GM21576 (cell line): Measurements from ENCODE around the gene PARP1.
"Not testable (repeated sequence)": the region's sequence is repeated elsewhere in the genome, so short reads cannot be mapped to it uniquely, and the experiment has no call there.

Experiments
- ATAC-seq: cut with Tn5 transposase; IDR thresholded peaks from one replicate; pipeline ENCODE4 v1.9.1; 2021; ENCODE audit warnings: mild to moderate bottlenecking, moderate library complexity; ENCODE audit not compliant: unreplicated experiment

Gene PARP1

GRCh38 chr1:226407497-226408284, at the start of gene PARP1:
PARP1 (minus strand) TSS chr1:226408093; CDS start chr1:226407929, 164 bp downstream.
- ATAC-seq: peak; percentile 66

- no peak for ATAC-seq
Observed at GRCh38 chr1:226457307-226457712, 49.4 kb upstream of the PARP1 start.

- no peak for ATAC-seq
Observed at GRCh38 chr1:226455843-226456242, 48.0 kb upstream of the PARP1 start.

- ATAC-seq: no peak
Observed at GRCh38 chr1:226454349-226454748, 46.5 kb upstream of the PARP1 start.

- no peak for ATAC-seq
Observed at GRCh38 chr1:226453015-226453704, 45.3 kb upstream of the PARP1 start.

- ATAC-seq: no peak
Observed at GRCh38 chr1:226450688-226451087, 42.8 kb upstream of the PARP1 start.

GRCh38 chr1:226449823-226450222, 41.9 kb upstream of the PARP1 start:
- no peak for ATAC-seq

GRCh38 chr1:226447932-226448665, 40.2 kb upstream of the PARP1 start:
- no peak for ATAC-seq

GRCh38 chr1:226446094-226446493, 38.2 kb upstream of the PARP1 start:
- no peak for ATAC-seq

- ATAC-seq: peak; percentile 99
Observed at GRCh38 chr1:226444901-226445300, 37.0 kb upstream of the PARP1 start.

- no peak for ATAC-seq
Observed at GRCh38 chr1:226443439-226443838, 35.5 kb upstream of the PARP1 start.

GRCh38 chr1:226443033-226443432, 35.1 kb upstream of the PARP1 start:
- no peak for ATAC-seq

- ATAC-seq: no peak
Observed at GRCh38 chr1:226441629-226442028, 33.7 kb upstream of the PARP1 start.

- no peak for ATAC-seq
Observed at GRCh38 chr1:226440512-226440911, 32.6 kb upstream of the PARP1 start.

GRCh38 chr1:226438007-226438406, 30.1 kb upstream of the PARP1 start:
- ATAC-seq: no peak

- ATAC-seq: peak; percentile 62
Observed at GRCh38 chr1:226436855-226437491, 29.1 kb upstream of the PARP1 start.

GRCh38 chr1:226436472-226436854, 28.6 kb upstream of the PARP1 start:
- peak; percentile 25 for ATAC-seq

- no peak for ATAC-seq
Observed at GRCh38 chr1:226433341-226433720, 25.4 kb upstream of the PARP1 start.

- ATAC-seq: no peak
Observed at GRCh38 chr1:226432586-226433340, 24.9 kb upstream of the PARP1 start.

GRCh38 chr1:226431898-226432297, 24.0 kb upstream of the PARP1 start:
- not testable (repeated sequence) for ATAC-seq
